Measurements from ENCODE around the gene MYO5A. TPM values are rescaled to one million over a fixed set of nuclear protein-coding genes. Genes with fewer than 3 reads are reported as not detected.
A peak's percentile ranks its signal among the peaks of the same experiment; 100 is the strongest.
"Not testable (repeated sequence)": the region's sequence is repeated elsewhere in the genome, so short reads cannot be mapped to it uniquely, and the experiment has no call there.

The MYO5A gene
- total RNA-seq, 1 donor from 2014 or later = 31.2 TPM

GRCh38 chr15:52492132-52492531, 36.5 kb downstream of the MYO5A start:
- peaks cover 56% of the 10 kb centered on the region for H3K4me1 ChIP-seq
- H3K36me3 ChIP-seq = no peaks in the 10 kb centered on the region
- no peaks in the 10 kb centered on the region for H3K27me3 ChIP-seq
- DNase-seq (ENCODE audit: extremely low spot score in 2 of 2) = no peak
- intact Hi-C loops (cut with DNase I) = no loop called here
- TF ChIP-seq CTCF (IDR thresholded peaks at IDR 0.05) = no peak
- no peak for TF ChIP-seq POLR2A (IDR thresholded peaks at IDR 0.05)
- TF ChIP-seq POLR2AphosphoS5 (IDR thresholded peaks at IDR 0.05; ENCODE audit: insufficient read depth in 1 of 2, low read depth in 1 of 2) = no peak
- H3K9me3 ChIP-seq = no peaks in the 10 kb centered on the region
- no peak overlapping the region for H3K4me3 ChIP-seq
- H3K27ac ChIP-seq = no peak overlapping the region

DNA sequence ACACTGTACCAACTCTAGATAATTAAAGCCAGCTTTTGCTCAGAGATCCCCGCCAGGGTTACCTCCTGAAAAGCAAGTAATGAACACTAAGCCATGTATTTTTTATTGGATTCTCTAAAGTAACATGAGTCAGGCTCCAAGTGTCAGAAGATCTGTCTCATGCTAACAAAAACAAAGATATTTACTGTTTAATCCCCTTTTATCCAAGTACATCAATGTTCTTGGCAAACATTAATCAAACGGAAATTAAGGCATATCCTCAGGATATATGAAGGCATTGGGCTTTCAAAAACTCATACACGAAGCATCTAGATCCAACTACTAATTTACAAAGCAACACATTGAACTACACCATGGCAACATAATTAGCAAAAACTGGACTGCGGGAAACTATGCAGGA, 37.2 kb downstream of the MYO5A start:
- Histone ChIP-seq H3K4me1 (peaks cover 56% of the 10 kb centered on the region), H3K27ac (peak overlapping the region; percentile 4), H3K9me3 (no peaks in the 10 kb centered on the region), H3K36me3 (no peaks in the 10 kb centered on the region), H3K27me3 (no peaks in the 10 kb centered on the region), H3K4me3 (no peak overlapping the region)
- TF ChIP-seq CTCF (IDR thresholded peaks at IDR 0.05) (no peak), POLR2A (IDR thresholded peaks at IDR 0.05) (no peak), POLR2AphosphoS5 (IDR thresholded peaks at IDR 0.05; ENCODE audit: insufficient read depth in 1 of 2, low read depth in 1 of 2) (peak in 1 of 2 donors; percentile 16)
- intact Hi-C loops (cut with DNase I) = no loop called here
- DNase-seq (ENCODE audit: extremely low spot score in 2 of 2) = no peak

- H3K9me3 ChIP-seq; H3K27ac ChIP-seq; H3K27me3 ChIP-seq; DNase-seq (ENCODE audit: extremely low spot score in 2 of 2); intact Hi-C loops (cut with DNase I); H3K4me3 ChIP-seq; H3K36me3 ChIP-seq: not testable (repeated sequence)
- peaks cover 53% of the 10 kb centered on the region for H3K4me1 ChIP-seq
Observed at GRCh38 chr15:52489430-52489829, 39.2 kb downstream of the MYO5A start.

DNA sequence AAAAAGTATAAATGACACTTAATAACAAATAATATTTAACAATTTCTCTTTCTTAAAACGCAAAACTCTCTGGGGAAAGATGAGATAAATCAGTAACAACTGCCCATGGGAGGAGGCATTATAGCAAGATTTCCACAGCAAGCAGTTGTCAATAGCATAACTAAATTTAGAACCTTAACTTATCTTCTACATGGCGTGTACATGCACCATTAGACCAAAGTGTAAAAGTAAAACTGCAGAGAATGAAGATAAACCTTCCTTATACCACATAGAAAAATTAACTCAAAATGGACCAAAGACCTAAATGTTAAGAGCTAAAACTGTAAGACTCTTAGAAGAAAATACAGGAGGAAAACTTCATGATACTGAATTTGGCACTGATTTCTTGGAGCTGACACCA, 39.9 kb downstream of the MYO5A start:
- H3K9me3 ChIP-seq = no peaks in the 10 kb centered on the region
- no peak overlapping the region for H3K27ac ChIP-seq
- H3K36me3 ChIP-seq = no peaks in the 10 kb centered on the region
- no peak for DNase-seq (ENCODE audit: extremely low spot score in 2 of 2)
- H3K4me1 ChIP-seq = peaks cover 53% of the 10 kb centered on the region
- TF ChIP-seq POLR2AphosphoS5 (IDR thresholded peaks at IDR 0.05; ENCODE audit: insufficient read depth in 1 of 2, low read depth in 1 of 2) = no peak
- no peak for TF ChIP-seq CTCF (IDR thresholded peaks at IDR 0.05)
- no peak for TF ChIP-seq POLR2A (IDR thresholded peaks at IDR 0.05)
- H3K4me3 ChIP-seq = no peak overlapping the region
- intact Hi-C loops (cut with DNase I) = no loop called here
- H3K27me3 ChIP-seq = no peaks in the 10 kb centered on the region

GRCh38 chr15:52486003-52486996, 42.4 kb downstream of the MYO5A start:
- no peak for DNase-seq (ENCODE audit: extremely low spot score in 2 of 2)
- Histone ChIP-seq H3K4me3 (no peak overlapping the region), H3K36me3 (no peaks in the 10 kb centered on the region), H3K27ac (no peak overlapping the region), H3K9me3 (no peaks in the 10 kb centered on the region), H3K4me1 (peaks cover 48% of the 10 kb centered on the region), H3K27me3 (no peaks in the 10 kb centered on the region)
- intact Hi-C loops (cut with DNase I) = no loop called here
- TF ChIP-seq POLR2AphosphoS5 (IDR thresholded peaks at IDR 0.05; ENCODE audit: insufficient read depth in 1 of 2, low read depth in 1 of 2) (no peak), POLR2A (IDR thresholded peaks at IDR 0.05) (no peak), CTCF (IDR thresholded peaks at IDR 0.05) (no peak)
